AG09319 (cell line): ENCODE data around the gene ZC3H18.

Experiments used
- DNase-seq: peaks from one replicate; pipeline ENCODE4 v3.0.0-alpha.2; 2010; ENCODE audit warnings: low read depth; ENCODE audit errors: extremely low read depth
- TF ChIP-seq, protein P1 (sequence below): IDR thresholded peaks from 2 replicates; pipeline ENCODE4 v1.5.1; 2011; ENCODE audit warnings: low read depth, mild to moderate bottlenecking, inconsistent platforms, low read length, moderate library complexity

The ZC3H18 gene

DNA sequence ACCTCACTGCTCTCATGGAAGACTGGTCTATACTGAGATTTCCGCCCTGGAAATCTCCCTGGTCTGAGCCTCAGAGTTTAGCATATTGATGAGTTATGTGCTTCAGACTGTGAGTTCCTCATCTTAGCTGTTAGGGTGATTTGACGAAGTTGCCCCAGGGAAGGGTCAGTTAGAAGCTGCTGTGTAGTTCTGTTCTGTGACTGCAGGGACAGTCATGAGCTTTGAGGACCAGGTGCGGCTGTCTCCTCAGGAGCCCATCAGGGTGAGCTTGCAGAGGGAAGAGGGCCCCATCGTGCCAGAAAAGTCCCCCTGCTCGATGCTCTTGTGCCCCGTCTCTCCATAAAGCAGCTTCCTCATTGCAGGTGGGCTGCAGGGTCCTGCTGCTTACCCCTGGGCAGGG is 39.9 kb downstream of the ZC3H18 start:
- DNase-seq, result no peak
- TF ChIP-seq, protein P1, sequence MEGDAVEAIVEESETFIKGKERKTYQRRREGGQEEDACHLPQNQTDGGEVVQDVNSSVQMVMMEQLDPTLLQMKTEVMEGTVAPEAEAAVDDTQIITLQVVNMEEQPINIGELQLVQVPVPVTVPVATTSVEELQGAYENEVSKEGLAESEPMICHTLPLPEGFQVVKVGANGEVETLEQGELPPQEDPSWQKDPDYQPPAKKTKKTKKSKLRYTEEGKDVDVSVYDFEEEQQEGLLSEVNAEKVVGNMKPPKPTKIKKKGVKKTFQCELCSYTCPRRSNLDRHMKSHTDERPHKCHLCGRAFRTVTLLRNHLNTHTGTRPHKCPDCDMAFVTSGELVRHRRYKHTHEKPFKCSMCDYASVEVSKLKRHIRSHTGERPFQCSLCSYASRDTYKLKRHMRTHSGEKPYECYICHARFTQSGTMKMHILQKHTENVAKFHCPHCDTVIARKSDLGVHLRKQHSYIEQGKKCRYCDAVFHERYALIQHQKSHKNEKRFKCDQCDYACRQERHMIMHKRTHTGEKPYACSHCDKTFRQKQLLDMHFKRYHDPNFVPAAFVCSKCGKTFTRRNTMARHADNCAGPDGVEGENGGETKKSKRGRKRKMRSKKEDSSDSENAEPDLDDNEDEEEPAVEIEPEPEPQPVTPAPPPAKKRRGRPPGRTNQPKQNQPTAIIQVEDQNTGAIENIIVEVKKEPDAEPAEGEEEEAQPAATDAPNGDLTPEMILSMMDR, result no peak

DNA sequence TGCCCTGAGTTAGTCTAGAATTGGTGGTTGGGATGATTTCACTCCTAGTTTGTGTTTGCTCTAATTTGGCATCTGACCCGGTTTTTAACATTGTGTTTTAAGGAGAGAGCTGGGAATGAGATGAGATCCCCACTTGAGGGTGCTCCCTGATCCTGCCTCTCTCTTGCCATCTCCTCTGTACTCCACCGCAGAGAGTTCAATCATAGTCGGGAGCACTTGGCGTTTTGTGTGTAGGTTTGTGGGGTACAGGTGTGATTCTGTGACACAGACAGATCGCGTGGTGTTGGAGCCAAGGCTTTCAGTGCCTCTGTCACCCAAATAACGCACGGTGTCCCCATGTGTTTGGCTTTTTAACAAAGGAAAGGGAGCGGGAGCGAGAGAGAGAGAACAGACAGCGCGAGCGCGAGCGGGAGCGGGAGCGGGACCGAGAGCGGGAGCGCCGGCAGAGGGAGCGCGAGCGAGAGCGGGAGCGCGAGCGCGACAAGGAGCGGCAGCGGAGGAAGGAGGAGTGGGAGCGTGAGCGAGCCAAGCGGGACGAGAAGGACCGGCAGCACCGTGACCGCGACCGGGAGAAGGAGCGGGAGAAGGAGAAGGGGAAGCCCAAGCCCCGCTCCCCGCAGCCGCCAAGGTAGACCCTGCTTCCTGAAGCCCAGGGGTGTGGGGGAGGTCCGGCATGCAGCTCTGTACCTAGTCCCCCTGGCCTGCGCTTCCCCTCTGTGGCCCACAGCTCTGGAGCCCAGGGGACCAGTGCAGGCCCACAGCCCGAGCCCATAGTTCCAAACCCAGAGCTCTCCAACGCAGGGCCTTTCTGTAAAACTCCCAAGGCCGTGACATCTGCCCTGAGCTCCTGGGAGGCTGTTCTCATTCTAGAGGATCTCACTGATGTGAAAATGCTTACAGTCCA is 41.0 kb downstream of the ZC3H18 start:
- DNase-seq, result no peak
- TF ChIP-seq, protein P1, result no peak

DNA sequence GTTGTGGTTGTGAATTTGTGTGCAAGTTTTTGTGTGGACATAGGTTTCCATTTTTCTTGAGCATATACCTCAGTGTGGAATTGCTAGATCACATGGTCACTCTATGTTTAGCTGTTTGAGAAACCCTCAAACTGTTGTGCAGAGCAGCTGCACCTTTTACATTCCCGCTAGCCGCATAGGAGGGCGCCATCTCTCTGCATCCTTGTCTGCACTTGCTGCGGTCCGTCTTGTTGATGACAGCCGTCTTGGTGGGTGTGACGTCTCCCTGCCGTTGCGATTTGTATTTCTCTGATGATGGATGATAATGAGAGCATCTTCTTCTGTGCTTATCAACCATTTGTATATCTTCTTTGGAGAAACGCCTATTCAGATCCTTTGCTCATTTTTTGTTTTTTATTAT is 43.1 kb downstream of the ZC3H18 start:
- DNase-seq, result no peak
- TF ChIP-seq, protein P1, result no peak

DNA sequence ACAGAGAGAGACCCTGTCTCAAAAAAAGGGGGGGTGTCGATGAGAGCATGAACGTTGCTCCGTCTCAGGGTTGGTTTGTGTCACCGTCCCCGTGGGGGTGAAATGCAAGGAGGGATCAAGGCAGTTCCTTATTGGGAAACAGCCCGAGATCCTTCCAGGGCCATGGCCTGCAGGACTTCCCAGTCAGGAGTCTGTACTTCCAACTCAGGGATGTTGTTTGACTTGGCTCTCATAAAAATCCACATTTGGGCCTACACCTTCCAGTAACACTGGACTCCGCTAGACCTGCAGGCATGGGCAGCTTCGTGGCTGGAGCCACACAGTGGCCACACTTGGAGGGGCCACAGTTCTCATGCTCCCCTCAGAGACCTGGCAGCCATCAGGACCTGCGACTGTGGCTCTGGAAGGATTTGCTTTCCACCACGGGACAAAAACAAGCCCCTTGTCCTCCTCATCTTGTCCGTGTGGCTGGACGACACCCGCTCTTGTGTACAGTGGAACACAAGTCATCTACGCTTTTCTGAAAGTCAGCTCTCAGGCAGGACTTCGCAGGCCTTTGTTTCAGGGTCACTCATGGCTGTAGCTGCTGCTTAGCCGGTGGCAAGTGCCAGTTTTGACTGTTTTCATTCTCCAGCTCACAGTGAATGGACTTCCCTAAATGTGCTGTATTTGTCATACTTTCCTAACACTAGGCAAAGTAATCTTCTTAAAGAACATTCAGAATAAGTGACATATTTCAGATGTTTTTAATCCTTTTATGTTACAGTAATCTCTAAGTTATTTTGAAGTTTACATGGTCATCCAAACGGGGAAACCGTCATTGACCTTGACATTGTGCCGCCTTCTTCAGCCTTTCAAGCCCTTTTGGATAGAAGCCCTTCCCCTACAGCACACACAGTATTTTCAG is 44.0 kb downstream of the ZC3H18 start:
- TF ChIP-seq, protein P1, result no peak
- no peak for DNase-seq

DNA sequence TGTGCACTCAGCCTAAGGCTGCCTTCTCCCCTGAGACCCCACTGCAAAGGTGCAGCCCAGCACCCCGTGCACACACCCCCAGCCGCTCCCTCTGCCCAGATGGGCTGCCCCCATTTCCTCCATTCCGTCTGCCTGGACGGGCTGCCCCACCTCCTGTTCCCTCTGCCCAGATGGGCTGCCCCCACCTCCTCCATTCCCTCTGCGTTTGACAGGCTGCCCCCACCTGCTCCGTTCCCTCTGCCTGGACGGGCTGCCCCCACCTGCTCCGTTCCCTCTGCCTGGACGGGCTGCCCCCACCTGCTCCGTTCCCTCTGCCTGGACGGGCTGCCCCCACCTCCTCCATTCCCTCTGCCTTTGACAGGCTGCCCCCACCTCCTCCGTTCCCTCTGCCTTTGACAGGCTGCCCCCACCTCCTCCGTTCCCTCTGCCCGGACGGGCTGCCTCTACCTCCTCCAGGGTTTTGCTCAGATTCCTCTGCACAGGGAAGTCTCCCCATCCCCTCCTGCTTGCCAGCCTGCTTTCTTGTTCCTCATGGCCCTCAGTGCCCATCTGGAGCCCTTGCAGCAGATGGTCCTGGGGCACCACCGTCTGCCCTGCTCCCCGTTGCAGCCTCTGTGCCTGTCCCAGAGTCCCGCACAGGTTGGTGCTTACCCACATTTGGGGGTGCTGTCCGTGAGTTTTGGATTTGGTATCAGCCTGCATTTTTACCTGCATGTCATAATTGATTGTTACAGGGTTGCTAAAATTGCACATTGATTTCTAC is 44.8 kb downstream of the ZC3H18 start:
- no peak for DNase-seq
- TF ChIP-seq, protein P1, result no peak

DNA sequence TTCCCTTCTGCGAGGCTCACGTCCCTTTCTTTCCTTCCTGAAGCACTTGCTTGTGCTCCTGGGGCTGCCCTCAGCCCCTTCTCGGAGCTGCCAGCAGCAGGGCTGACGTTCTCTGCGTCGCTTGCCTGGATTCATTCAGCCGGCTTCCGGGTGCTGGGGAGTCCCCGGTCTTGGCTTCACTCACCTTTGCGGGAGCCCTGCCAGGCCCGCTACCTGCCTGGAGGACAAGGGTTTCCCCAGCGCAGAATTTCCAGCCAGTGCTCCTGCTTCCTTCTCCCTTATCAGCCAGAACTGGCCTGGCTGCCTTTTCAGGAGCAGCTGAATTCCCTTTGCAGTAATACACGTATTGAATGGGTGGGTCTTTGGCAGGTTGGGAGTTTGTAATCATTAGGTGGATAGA is 46.1 kb downstream of the ZC3H18 start:
- no peak for DNase-seq
- TF ChIP-seq, protein P1, result no peak
